Upper lobe of left lung (tissue), 6 donors: ENCODE results near the gene FHIP1B. TPM values are rescaled to one million over a fixed set of nuclear protein-coding genes. Genes with fewer than 3 reads are reported as not detected.

Source experiments
- ATAC-seq, 2 donors: fragments of 200-7000 bp; cut with Tn5 transposase; one replicate each; pipeline ENCODE4 v1.9.1; 2022; ENCODE audit warnings: mild to moderate bottlenecking in 2 of 2, moderate library complexity in 2 of 2; ENCODE audit not compliant: low FRiP score in 2 of 2
- DNase-seq, 2 donors: peaks; one replicate each; pipeline ENCODE4 v3.0.0-alpha.2; 2019 to 2020
- H3K27ac ChIP-seq, 4 donors: fragments of 200-600 bp; sonication (generic); one replicate each; pipeline ENCODE4 v1.5.1; 2016 to 2019
- H3K27me3 ChIP-seq, 4 donors: fragments of 200-600 bp; sonication (generic); one replicate each; pipeline ENCODE4 v1.5.1; 2017 to 2019
- H3K36me3 ChIP-seq, 4 donors: fragments of 200-600 bp; sonication (generic); one replicate each; pipeline ENCODE4 v1.5.1; 2016 to 2019
- H3K4me1 ChIP-seq, 4 donors: fragments of 200-600 bp; sonication (generic); one replicate each; pipeline ENCODE4 v1.5.1; 2018 to 2019
- H3K4me3 ChIP-seq, 4 donors: fragments of 200-600 bp; sonication (generic); one replicate each; pipeline ENCODE4 v1.5.1; 2017 to 2019; ENCODE audit warnings: mild to moderate bottlenecking in 2 of 4, moderate library complexity in 1 of 4
- H3K9me3 ChIP-seq, 4 donors: fragments of 200-600 bp; sonication (generic); one replicate each; pipeline ENCODE4 v1.5.1; 2018 to 2019
- CTCF ChIP-seq, 6 experiments: fragments of 450-650 bp in 4 of 6; fragments of 200-600 bp in 2 of 6; sonication (generic) in 2 of 6; IDR thresholded peaks; one replicate each; pipeline ENCODE4 v1.5.1; 2016 to 2019; ENCODE audit warnings: antibody characterized with exemption in 6 of 6
- EP300 ChIP-seq, 4 donors: sonication (generic); formaldehyde crosslinking; IDR thresholded peaks; one replicate each; pipeline ENCODE4 v1.5.1; 2017; ENCODE audit warnings: antibody characterized with exemption in 4 of 4, control low read depth in 2 of 4
- POLR2A ChIP-seq, 4 donors: fragments of 450-650 bp; IDR thresholded peaks; one replicate each; pipeline ENCODE4 v1.5.1; 2016 to 2017; ENCODE audit warnings: antibody characterized with exemption in 4 of 4, mild to moderate bottlenecking in 2 of 4
- POLR2AphosphoS5 ChIP-seq, 2 donors: sonication (generic); formaldehyde crosslinking; IDR thresholded peaks; one replicate each; pipeline ENCODE4 v1.5.1; 2017; ENCODE audit warnings: antibody characterized with exemption in 2 of 2
- WGBS, 2 donors: methylation state at CpG; one replicate each; pipeline ENCODE4 v1.1.5; 2017 to 2018; 5-methylcytosine and 5-hydroxymethylcytosine counted together
- total RNA-seq, 6 donors: library from RNA; depleted of rRNA in 4 of 6; stranded (reverse); fragments of >200 nt in 4 of 6; gene quantifications; one replicate each; pipeline versions ENCODE4 v1.1.0 to v1.2.1, GENCODE V29; 2016 to 2021
- donor health status: DM: no; HTN: no; CAD: no; lungs with moderate emphysema.
- donor health status: DM: no; HTN: yes; CAD: no; lungs with severe emphysema.

FHIP1B gene
- total RNA-seq, 6 donors from 2014 or later: 37.4 to 163 (median 39.6) TPM

DNA sequence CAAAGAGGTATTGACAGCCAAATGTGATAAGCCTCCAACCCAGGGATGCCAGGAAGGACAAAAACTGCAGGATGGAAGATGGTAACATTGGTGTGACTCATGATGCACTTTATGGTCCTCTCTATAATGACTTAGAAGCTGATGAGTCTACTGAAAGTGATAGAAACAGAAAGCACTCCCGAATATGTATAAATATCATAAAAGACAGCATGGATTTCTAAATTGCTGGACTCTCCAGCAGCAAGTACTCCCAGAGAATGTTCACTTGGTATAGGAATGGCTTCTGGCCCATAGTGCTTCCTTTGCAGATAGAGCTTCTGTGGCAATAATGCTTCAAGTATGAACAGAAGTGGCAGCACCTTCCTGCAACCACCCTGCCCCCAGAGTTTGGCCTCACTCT lies 64.2 kb downstream of the FHIP1B start, which contains the start of gene OR52B2:
OR52B2 (minus strand) TSS at position 101 of the 400 bp plus-strand sequence; CDS start at position 101, 0 bp downstream.
- Histone ChIP-seq H3K27me3 (no peaks in the 10 kb centered on the region), H3K27ac (no peak within 1 kb of the TSS), H3K4me3 (no peak within 1 kb of the TSS), H3K36me3 (no peaks in the 10 kb centered on the region), H3K4me1 (no peaks in the 10 kb centered on the region), H3K9me3 (peaks cover 0 to 3% (median 0%) of the 10 kb centered on the region in 4 donors)
- DNase-seq: no peak
- TF ChIP-seq POLR2AphosphoS5 (IDR thresholded peaks at IDR 0.05) (no peak), EP300 (IDR thresholded peaks at IDR 0.05) (no peak), CTCF (IDR thresholded peaks at IDR 0.05) (no peak), POLR2A (IDR thresholded peaks at IDR 0.05) (no peak)
- 84 to 100% methylated on average over 1 of the region's 1 CpG for WGBS, 2 donors
- no peak for ATAC-seq

Other genes with a start within 250 kb of the FHIP1B start
- gene OR52L1, start 247.7 kb downstream of the FHIP1B start, total RNA-seq: not detected
- not detected for gene OR56A4, start 227.7 kb downstream of the FHIP1B start, total RNA-seq
- under 1 TPM in 1 of 6 donors, not detected in 5; 0.15 TPM for gene OR56A1, start 203.9 kb downstream of the FHIP1B start, total RNA-seq
- not detected for gene OR56B4, start 127.0 kb downstream of the FHIP1B start, total RNA-seq
- under 1 TPM in 1 of 6 donors, not detected in 5; 0.40 TPM for gene OR52B2, start 64.3 kb downstream of the FHIP1B start, total RNA-seq
- not detected for gene OR52W1, start 35.4 kb downstream of the FHIP1B start, total RNA-seq
- gene C11orf42, start 29.1 kb downstream of the FHIP1B start, total RNA-seq: not detected
- 1 to 10 TPM in 4 of 6 donors, under 1 TPM in 2; 0.23 to 9.3 (median 1.8) TPM for gene CNGA4, start 4.5 kb upstream of the FHIP1B start, total RNA-seq
- not detected for gene CCKBR, start 25.2 kb upstream of the FHIP1B start, total RNA-seq
- gene CAVIN3, start 85.9 kb upstream of the FHIP1B start, total RNA-seq: 100 to 1,000 TPM in 2 of 6 donors, 10 to 100 TPM in 4; 45.1 to 173 (median 65.8) TPM
- gene SMPD1, start 155.8 kb upstream of the FHIP1B start, total RNA-seq: 10 to 100 TPM; 25.3 to 62.9 (median 53.9) TPM
- gene APBB1, start 184.5 kb upstream of the FHIP1B start, total RNA-seq: 10 to 100 TPM; 30.4 to 66.8 (median 40.0) TPM
- gene HPX, start 206.4 kb upstream of the FHIP1B start, total RNA-seq: 1 to 10 TPM in 5 of 6 donors, under 1 TPM in 1; 0.67 to 3.6 (median 2.6) TPM
- gene TRIM3, start 239.3 kb upstream of the FHIP1B start, total RNA-seq: 10 to 100 TPM; 21.4 to 63.9 (median 28.7) TPM
- gene ARFIP2, start 246.7 kb upstream of the FHIP1B start, total RNA-seq: 10 to 100 TPM; 41.7 to 80.7 (median 54.6) TPM
- gene TIMM10B, start 246.9 kb upstream of the FHIP1B start, total RNA-seq: 10 to 100 TPM; 21.0 to 53.0 (median 42.6) TPM